ENCODE data around the gene BZW1.

- TF ChIP-seq, protein P1, sequence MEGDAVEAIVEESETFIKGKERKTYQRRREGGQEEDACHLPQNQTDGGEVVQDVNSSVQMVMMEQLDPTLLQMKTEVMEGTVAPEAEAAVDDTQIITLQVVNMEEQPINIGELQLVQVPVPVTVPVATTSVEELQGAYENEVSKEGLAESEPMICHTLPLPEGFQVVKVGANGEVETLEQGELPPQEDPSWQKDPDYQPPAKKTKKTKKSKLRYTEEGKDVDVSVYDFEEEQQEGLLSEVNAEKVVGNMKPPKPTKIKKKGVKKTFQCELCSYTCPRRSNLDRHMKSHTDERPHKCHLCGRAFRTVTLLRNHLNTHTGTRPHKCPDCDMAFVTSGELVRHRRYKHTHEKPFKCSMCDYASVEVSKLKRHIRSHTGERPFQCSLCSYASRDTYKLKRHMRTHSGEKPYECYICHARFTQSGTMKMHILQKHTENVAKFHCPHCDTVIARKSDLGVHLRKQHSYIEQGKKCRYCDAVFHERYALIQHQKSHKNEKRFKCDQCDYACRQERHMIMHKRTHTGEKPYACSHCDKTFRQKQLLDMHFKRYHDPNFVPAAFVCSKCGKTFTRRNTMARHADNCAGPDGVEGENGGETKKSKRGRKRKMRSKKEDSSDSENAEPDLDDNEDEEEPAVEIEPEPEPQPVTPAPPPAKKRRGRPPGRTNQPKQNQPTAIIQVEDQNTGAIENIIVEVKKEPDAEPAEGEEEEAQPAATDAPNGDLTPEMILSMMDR (optimal IDR thresholded peaks at IDR 0.05 in 1 of 3, IDR thresholded peaks at IDR 0.05 in 1 of 3, conservative IDR thresholded peaks at IDR 0.05 in 1 of 3; ENCODE audit: extremely low read depth in 1 of 3, insufficient read depth in 2 of 3, low read length in 3 of 3), result no peak
- TF ChIP-seq EZH2 (IDR thresholded peaks at IDR 0.05; ENCODE audit: low read length), result no peak
These were observed 40.9 kb downstream of the BZW1 start for GRCh38 chr2:200852605-200853004.
